ENCODE data around the gene SLC16A10. TPM values are rescaled to one million over a fixed set of nuclear protein-coding genes. Genes with fewer than 3 reads are reported as not detected.

SLC16A10 gene
- total and polyA plus RNA-seq, 5 donors: 2.2 to 11.3 (median 5.0) TPM

- WGBS: 88% methylated on average over 1 of the region's 1 CpG
- Histone ChIP-seq H3K27me3 (ENCODE audit: control insufficient read depth, insufficient read depth) (no peaks in the 10 kb centered on the region), H3K9me3 (ENCODE audit: control insufficient read depth, low read length) (no peaks in the 10 kb centered on the region), H3K4me1 (ENCODE audit: control insufficient read depth, insufficient read depth, low read length) (no peaks in the 10 kb centered on the region), H3K27ac (ENCODE audit: low read length) (no peak overlapping the region), H3K4me3 (ENCODE audit: low read length) (no peak overlapping the region)
- intact Hi-C loops (cut with DNase I): no loop called here
- DNase-seq (no peak), ATAC-seq (peak in 1 of 2 donors; percentile 62)
Observed at GRCh38 chr6:111220383-111221031, 133.2 kb downstream of the SLC16A10 start.

GRCh38 chr6:111221804-111222203, 134.5 kb downstream of the SLC16A10 start:
- Histone ChIP-seq H3K27me3 (ENCODE audit: control insufficient read depth, insufficient read depth) (no peaks in the 10 kb centered on the region), H3K9me3 (ENCODE audit: control insufficient read depth, low read length) (no peaks in the 10 kb centered on the region), H3K4me3 (ENCODE audit: low read length) (no peak overlapping the region), H3K27ac (ENCODE audit: low read length) (no peak overlapping the region), H3K4me1 (ENCODE audit: control insufficient read depth, insufficient read depth, low read length) (no peaks in the 10 kb centered on the region)
- DNase-seq (no peak), ATAC-seq (no peak)
- intact Hi-C loops (cut with DNase I): no loop called here
- 70% methylated on average over 4 of the region's 4 CpGs for WGBS

GRCh38 chr6:111222341-111222740, 135.0 kb downstream of the SLC16A10 start:
- 0% methylated on average over 1 of the region's 1 CpG for WGBS
- Histone ChIP-seq H3K4me1 (ENCODE audit: control insufficient read depth, insufficient read depth, low read length) (no peaks in the 10 kb centered on the region), H3K27me3 (ENCODE audit: control insufficient read depth, insufficient read depth) (no peaks in the 10 kb centered on the region), H3K4me3 (ENCODE audit: low read length) (no peak overlapping the region), H3K9me3 (ENCODE audit: control insufficient read depth, low read length) (no peaks in the 10 kb centered on the region), H3K27ac (ENCODE audit: low read length) (no peak overlapping the region)
- DNase-seq: no peak
- ATAC-seq: no peak
- intact Hi-C loops (cut with DNase I): no loop called here

- intact Hi-C loops (cut with DNase I): no loop called here
- DNase-seq (no peak), ATAC-seq (peak in 1 of 2 donors; percentile 50)
- Histone ChIP-seq H3K4me3 (ENCODE audit: low read length) (no peak overlapping the region), H3K27me3 (ENCODE audit: control insufficient read depth, insufficient read depth) (no peaks in the 10 kb centered on the region), H3K9me3 (ENCODE audit: control insufficient read depth, low read length) (no peaks in the 10 kb centered on the region), H3K4me1 (ENCODE audit: control insufficient read depth, insufficient read depth, low read length) (peaks cover 3% of the 10 kb centered on the region), H3K27ac (ENCODE audit: low read length) (no peak overlapping the region)
- WGBS: 54% methylated on average over 2 of the region's 2 CpGs
Observed at GRCh38 chr6:111228094-111228493, 140.8 kb downstream of the SLC16A10 start.

GRCh38 chr6:111230351-111231089, 143.2 kb downstream of the SLC16A10 start:
- Histone ChIP-seq H3K4me1 (ENCODE audit: control insufficient read depth, insufficient read depth, low read length) (peaks cover 3% of the 10 kb centered on the region), H3K9me3 (ENCODE audit: control insufficient read depth, low read length) (no peaks in the 10 kb centered on the region), H3K27ac (ENCODE audit: low read length) (no peak overlapping the region), H3K4me3 (ENCODE audit: low read length) (no peak overlapping the region), H3K27me3 (ENCODE audit: control insufficient read depth, insufficient read depth) (no peaks in the 10 kb centered on the region)
- WGBS: 38% methylated on average over 2 of the region's 2 CpGs
- intact Hi-C loops (cut with DNase I): no loop called here
- DNase-seq (no peak), ATAC-seq (peak; percentile 55 to 56)

- 80% methylated on average over 4 of the region's 4 CpGs for WGBS
- Histone ChIP-seq H3K4me3 (ENCODE audit: low read length) (no peak overlapping the region), H3K27me3 (ENCODE audit: control insufficient read depth, insufficient read depth) (no peaks in the 10 kb centered on the region), H3K9me3 (ENCODE audit: control insufficient read depth, low read length) (no peaks in the 10 kb centered on the region), H3K4me1 (ENCODE audit: control insufficient read depth, insufficient read depth, low read length) (peaks cover 3% of the 10 kb centered on the region), H3K27ac (ENCODE audit: low read length) (no peak overlapping the region)
- no peak for DNase-seq
- no peak for ATAC-seq
- intact Hi-C loops (cut with DNase I): no loop called here
Observed at GRCh38 chr6:111231090-111231459, 143.8 kb downstream of the SLC16A10 start.

GRCh38 chr6:111237852-111238251, 150.5 kb downstream of the SLC16A10 start:
- intact Hi-C loops (cut with DNase I): no loop called here

GRCh38 chr6:111238464-111239119, 151.3 kb downstream of the SLC16A10 start:
- Histone ChIP-seq H3K27me3 (ENCODE audit: control insufficient read depth, insufficient read depth) (no peaks in the 10 kb centered on the region), H3K4me1 (ENCODE audit: control insufficient read depth, insufficient read depth, low read length) (no peaks in the 10 kb centered on the region), H3K9me3 (ENCODE audit: control insufficient read depth, low read length) (no peaks in the 10 kb centered on the region), H3K4me3 (ENCODE audit: low read length) (no peak overlapping the region), H3K27ac (ENCODE audit: low read length) (no peak overlapping the region)
- intact Hi-C loops (cut with DNase I): no loop called here
- 68% methylated on average over 4 of the region's 4 CpGs for WGBS
- DNase-seq (no peak), ATAC-seq (no peak)

More at GRCh38 chr6:111237852-111238251, 150.5 kb downstream of the SLC16A10 start:
- WGBS: 96% methylated on average over 2 of the region's 2 CpGs
- no peak overlapping the region for H3K4me3 ChIP-seq (ENCODE audit: low read length)
- DNase-seq: no peak
- no peaks in the 10 kb centered on the region for H3K4me1 ChIP-seq (ENCODE audit: control insufficient read depth, insufficient read depth, low read length)
- no peak overlapping the region for H3K27ac ChIP-seq (ENCODE audit: low read length)
- H3K27me3 ChIP-seq (ENCODE audit: control insufficient read depth, insufficient read depth): no peaks in the 10 kb centered on the region
- no peaks in the 10 kb centered on the region for H3K9me3 ChIP-seq (ENCODE audit: control insufficient read depth, low read length)
- ATAC-seq: no peak

- H3K9me3 ChIP-seq (ENCODE audit: control insufficient read depth, low read length): no peaks in the 10 kb centered on the region
- no peaks in the 10 kb centered on the region for H3K4me1 ChIP-seq (ENCODE audit: control insufficient read depth, insufficient read depth, low read length)
- no peak for DNase-seq
- no peak for ATAC-seq
- no peak overlapping the region for H3K27ac ChIP-seq (ENCODE audit: low read length)
- H3K27me3 ChIP-seq (ENCODE audit: control insufficient read depth, insufficient read depth): no peaks in the 10 kb centered on the region
- no peak overlapping the region for H3K4me3 ChIP-seq (ENCODE audit: low read length)
- 54% methylated on average over 4 of the region's 4 CpGs for WGBS
- intact Hi-C loops (cut with DNase I): no loop called here
Observed at GRCh38 chr6:111239461-111239860, 152.2 kb downstream of the SLC16A10 start.

- no peaks in the 10 kb centered on the region for H3K4me1 ChIP-seq (ENCODE audit: control insufficient read depth, insufficient read depth, low read length)
- WGBS: 78% methylated on average over 5 of the region's 5 CpGs
Observed at GRCh38 chr6:111242452-111242851, 155.1 kb downstream of the SLC16A10 start.

GRCh38 chr6:111243095-111243494, 155.8 kb downstream of the SLC16A10 start:
- H3K27ac ChIP-seq (ENCODE audit: low read length): no peak overlapping the region
- no peaks in the 10 kb centered on the region for H3K27me3 ChIP-seq (ENCODE audit: control insufficient read depth, insufficient read depth)
- no peaks in the 10 kb centered on the region for H3K9me3 ChIP-seq (ENCODE audit: control insufficient read depth, low read length)
- DNase-seq (no peak), ATAC-seq (no peak)
- WGBS: 86% methylated on average over 4 of the region's 4 CpGs
- H3K4me1 ChIP-seq (ENCODE audit: control insufficient read depth, insufficient read depth, low read length): no peaks in the 10 kb centered on the region
- H3K4me3 ChIP-seq (ENCODE audit: low read length): no peak overlapping the region
- intact Hi-C loops (cut with DNase I): no loop called here

More at GRCh38 chr6:111242452-111242851, 155.1 kb downstream of the SLC16A10 start:
- no peak overlapping the region for H3K27ac ChIP-seq (ENCODE audit: low read length)
- H3K4me3 ChIP-seq (ENCODE audit: low read length): no peak overlapping the region
- no peaks in the 10 kb centered on the region for H3K27me3 ChIP-seq (ENCODE audit: control insufficient read depth, insufficient read depth)
- ATAC-seq: no peak
- no peaks in the 10 kb centered on the region for H3K9me3 ChIP-seq (ENCODE audit: control insufficient read depth, low read length)
- no peak for DNase-seq
- intact Hi-C loops (cut with DNase I): no loop called here
